ENCODE data around the gene MEG3.
A peak's percentile ranks its signal among the peaks of the same experiment; 100 is the strongest.

The MEG3 gene

GRCh38 chr14:100898465-100898864 is 72.5 kb downstream of the MEG3 start:
- no peak for DNase-seq

- peak; percentile 37 for DNase-seq
Observed at GRCh38 chr14:100898935-100899883, 73.3 kb downstream of the MEG3 start.

GRCh38 chr14:100899884-100900771 is 74.2 kb downstream of the MEG3 start:
- peak; percentile 48 for DNase-seq

- peak; percentile 39 for DNase-seq
Observed at GRCh38 chr14:100900837-100901390, 75.0 kb downstream of the MEG3 start.

- DNase-seq = no peak
Observed at GRCh38 chr14:100901391-100902183, 75.7 kb downstream of the MEG3 start.

GRCh38 chr14:100902295-100903133 is 76.6 kb downstream of the MEG3 start:
- DNase-seq = no peak

GRCh38 chr14:100903134-100903468 is 77.2 kb downstream of the MEG3 start:
- DNase-seq = no peak

- DNase-seq = no peak
Observed at GRCh38 chr14:100903672-100904185, 77.8 kb downstream of the MEG3 start, which contains the start of gene RTL1. TSS of gene RTL1 (minus strand) at chr14:100903722. CDS start at chr14:100884788, 18,934 bp downstream.

- DNase-seq = peak; percentile 31
Observed at GRCh38 chr14:100904307-100905087, 78.6 kb downstream of the MEG3 start.

- DNase-seq = no peak
Observed at GRCh38 chr14:100905166-100905565, 79.2 kb downstream of the MEG3 start.

- no peak for DNase-seq
Observed at GRCh38 chr14:100906420-100906819, 80.5 kb downstream of the MEG3 start.

GRCh38 chr14:100907240-100907639 is 81.3 kb downstream of the MEG3 start:
- no peak for DNase-seq

- no peak for DNase-seq
Observed at GRCh38 chr14:100909439-100909838, 83.5 kb downstream of the MEG3 start.

All from right kidney (tissue), 1 donor.